ENCODE results near the gene TMEM119.

GRCh38 chr12:108582978-108583770, 14.7 kb downstream of the TMEM119 start:
- TF ChIP-seq, protein P1, sequence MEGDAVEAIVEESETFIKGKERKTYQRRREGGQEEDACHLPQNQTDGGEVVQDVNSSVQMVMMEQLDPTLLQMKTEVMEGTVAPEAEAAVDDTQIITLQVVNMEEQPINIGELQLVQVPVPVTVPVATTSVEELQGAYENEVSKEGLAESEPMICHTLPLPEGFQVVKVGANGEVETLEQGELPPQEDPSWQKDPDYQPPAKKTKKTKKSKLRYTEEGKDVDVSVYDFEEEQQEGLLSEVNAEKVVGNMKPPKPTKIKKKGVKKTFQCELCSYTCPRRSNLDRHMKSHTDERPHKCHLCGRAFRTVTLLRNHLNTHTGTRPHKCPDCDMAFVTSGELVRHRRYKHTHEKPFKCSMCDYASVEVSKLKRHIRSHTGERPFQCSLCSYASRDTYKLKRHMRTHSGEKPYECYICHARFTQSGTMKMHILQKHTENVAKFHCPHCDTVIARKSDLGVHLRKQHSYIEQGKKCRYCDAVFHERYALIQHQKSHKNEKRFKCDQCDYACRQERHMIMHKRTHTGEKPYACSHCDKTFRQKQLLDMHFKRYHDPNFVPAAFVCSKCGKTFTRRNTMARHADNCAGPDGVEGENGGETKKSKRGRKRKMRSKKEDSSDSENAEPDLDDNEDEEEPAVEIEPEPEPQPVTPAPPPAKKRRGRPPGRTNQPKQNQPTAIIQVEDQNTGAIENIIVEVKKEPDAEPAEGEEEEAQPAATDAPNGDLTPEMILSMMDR (IDR thresholded peaks at IDR 0.05 in 2 of 3, conservative IDR thresholded peaks at IDR 0.05 in 1 of 3; ENCODE audit: insufficient read depth in 2 of 3, low read depth in 1 of 3, low read length in 3 of 3), result no peak
- no peak for TF ChIP-seq MAZ (CRISPR knock-in tag; conservative IDR thresholded peaks at IDR 0.05 in 1 of 2, IDR thresholded peaks at IDR 0.05 in 1 of 2)
- TF ChIP-seq POLR2A (conservative IDR thresholded peaks at IDR 0.05), result no peak
- TF ChIP-seq RBM22 (IDR thresholded peaks at IDR 0.05; ENCODE audit: low read depth, low read length, poor library complexity, severe bottlenecking), result no peak
- no peak for TF ChIP-seq PCBP2 (IDR thresholded peaks at IDR 0.05; ENCODE audit: low read depth, low read length, poor library complexity, severe bottlenecking)
- TF ChIP-seq MECOM (CRISPR knock-in tag; IDR thresholded peaks at IDR 0.05), result no peak
- TF ChIP-seq, protein P2, sequence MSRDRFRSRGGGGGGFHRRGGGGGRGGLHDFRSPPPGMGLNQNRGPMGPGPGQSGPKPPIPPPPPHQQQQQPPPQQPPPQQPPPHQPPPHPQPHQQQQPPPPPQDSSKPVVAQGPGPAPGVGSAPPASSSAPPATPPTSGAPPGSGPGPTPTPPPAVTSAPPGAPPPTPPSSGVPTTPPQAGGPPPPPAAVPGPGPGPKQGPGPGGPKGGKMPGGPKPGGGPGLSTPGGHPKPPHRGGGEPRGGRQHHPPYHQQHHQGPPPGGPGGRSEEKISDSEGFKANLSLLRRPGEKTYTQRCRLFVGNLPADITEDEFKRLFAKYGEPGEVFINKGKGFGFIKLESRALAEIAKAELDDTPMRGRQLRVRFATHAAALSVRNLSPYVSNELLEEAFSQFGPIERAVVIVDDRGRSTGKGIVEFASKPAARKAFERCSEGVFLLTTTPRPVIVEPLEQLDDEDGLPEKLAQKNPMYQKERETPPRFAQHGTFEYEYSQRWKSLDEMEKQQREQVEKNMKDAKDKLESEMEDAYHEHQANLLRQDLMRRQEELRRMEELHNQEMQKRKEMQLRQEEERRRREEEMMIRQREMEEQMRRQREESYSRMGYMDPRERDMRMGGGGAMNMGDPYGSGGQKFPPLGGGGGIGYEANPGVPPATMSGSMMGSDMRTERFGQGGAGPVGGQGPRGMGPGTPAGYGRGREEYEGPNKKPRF (IDR thresholded peaks at IDR 0.05; ENCODE audit: low read depth, low read length), result no peak
- TF ChIP-seq REST (IDR thresholded peaks at IDR 0.05; ENCODE audit: borderline replicate concordance), result no peak
- no peak for TF ChIP-seq REST (CRISPR knock-in tag; IDR thresholded peaks at IDR 0.05; ENCODE audit: low read depth)
- TF ChIP-seq ZNF274 (IDR thresholded peaks at IDR 0.05; ENCODE audit: borderline replicate concordance, low read depth, low read length), result no peak
- no peak for TF ChIP-seq NFE2 (IDR thresholded peaks at IDR 0.05; ENCODE audit: low read depth)
- TF ChIP-seq RHOXF2B (CRISPR knock-in tag; conservative IDR thresholded peaks at IDR 0.05), result no peak
- no peak for TF ChIP-seq NCOA4 (IDR thresholded peaks at IDR 0.05; ENCODE audit: partially characterized antibody)
